HL-60/S4 (cell line): Measurements from ENCODE around the gene ADK.
"Not testable (repeated sequence)": the region's sequence is repeated elsewhere in the genome, so short reads cannot be mapped to it uniquely, and the experiment has no call there.

Source experiments
- in situ Hi-C: fragments of 300-500 bp; cut with MboI; formaldehyde crosslinking; loops from 2 replicates; pipeline ENCODE4 v1.14.3; 2022; ENCODE audit warnings: low sequenced_read_pairs

The ADK gene

GRCh38 chr10:74292871-74293427 lies 141.9 kb downstream of the ADK start:
- in situ Hi-C loops = no loop called here

GRCh38 chr10:74293686-74294371 lies 142.8 kb downstream of the ADK start:
- in situ Hi-C loops = no loop called here

GRCh38 chr10:74297389-74298080 lies 146.5 kb downstream of the ADK start:
- in situ Hi-C loops = no loop called here

DNA sequence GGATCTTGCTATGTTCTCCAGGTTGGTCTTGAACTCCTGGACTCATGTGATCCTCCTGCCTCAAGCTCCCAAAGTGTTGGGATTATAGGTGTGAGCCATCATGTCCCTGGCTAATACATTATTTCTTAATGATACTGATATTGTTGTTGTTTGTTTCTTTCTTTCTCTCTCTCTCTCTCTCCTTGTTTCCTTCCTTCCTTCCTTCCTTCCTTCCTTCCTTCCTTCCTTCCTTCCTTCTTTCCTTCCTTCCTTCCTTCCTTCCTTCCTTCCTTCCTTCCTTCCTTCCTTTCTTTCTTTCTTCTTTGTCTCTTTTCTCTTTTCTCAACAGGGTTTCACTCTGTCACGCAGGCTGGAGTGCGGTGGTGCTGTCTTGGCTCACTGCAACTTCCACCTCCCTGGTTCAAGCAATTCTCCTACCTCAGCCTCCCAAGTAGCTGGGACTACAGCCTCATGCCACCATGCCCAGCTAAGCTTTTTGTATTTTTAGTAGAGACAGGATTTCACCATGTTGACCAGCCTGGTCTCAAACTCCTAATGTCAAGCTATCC lies 149.1 kb downstream of the ADK start:
- in situ Hi-C loops = not testable (repeated sequence)

DNA sequence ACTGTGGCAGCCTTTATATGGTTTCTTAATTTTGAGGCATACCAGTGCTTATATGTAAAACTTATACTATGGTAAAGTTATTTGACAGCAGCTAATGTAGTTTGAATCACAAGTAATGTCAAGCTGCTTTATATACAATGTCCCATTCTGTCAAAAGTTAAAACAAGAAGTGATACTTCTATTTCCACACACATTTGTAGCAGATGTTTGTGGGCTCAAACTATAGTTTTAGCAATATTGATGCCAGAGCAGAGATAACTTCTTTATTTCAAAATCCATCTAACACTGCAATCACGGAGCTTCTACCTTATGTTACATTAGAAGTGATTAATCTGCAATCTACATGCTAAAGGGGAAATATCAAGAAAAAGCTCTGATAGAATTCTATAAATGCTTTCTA lies 149.6 kb downstream of the ADK start:
- in situ Hi-C loops = no loop called here

DNA sequence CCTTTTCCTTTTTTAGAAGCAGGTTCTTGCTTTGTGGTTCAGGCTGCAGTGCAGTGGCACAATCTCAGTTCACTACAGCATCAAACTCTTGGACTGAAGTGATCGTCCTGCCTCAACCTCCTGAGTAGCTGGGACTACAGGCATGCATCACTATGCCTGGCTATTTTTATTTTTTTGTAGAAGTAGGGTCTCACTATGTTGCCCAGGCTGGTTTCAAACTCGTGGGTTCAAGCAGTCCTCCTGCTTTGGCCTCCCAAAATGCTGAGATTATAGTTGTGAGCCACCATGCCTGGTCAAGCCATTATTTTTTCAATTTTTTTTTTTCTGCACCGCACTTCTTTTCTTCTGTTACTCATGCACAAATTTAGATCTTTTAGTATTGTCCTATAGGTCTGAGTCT lies 154.7 kb downstream of the ADK start:
- in situ Hi-C loops = no loop called here

DNA sequence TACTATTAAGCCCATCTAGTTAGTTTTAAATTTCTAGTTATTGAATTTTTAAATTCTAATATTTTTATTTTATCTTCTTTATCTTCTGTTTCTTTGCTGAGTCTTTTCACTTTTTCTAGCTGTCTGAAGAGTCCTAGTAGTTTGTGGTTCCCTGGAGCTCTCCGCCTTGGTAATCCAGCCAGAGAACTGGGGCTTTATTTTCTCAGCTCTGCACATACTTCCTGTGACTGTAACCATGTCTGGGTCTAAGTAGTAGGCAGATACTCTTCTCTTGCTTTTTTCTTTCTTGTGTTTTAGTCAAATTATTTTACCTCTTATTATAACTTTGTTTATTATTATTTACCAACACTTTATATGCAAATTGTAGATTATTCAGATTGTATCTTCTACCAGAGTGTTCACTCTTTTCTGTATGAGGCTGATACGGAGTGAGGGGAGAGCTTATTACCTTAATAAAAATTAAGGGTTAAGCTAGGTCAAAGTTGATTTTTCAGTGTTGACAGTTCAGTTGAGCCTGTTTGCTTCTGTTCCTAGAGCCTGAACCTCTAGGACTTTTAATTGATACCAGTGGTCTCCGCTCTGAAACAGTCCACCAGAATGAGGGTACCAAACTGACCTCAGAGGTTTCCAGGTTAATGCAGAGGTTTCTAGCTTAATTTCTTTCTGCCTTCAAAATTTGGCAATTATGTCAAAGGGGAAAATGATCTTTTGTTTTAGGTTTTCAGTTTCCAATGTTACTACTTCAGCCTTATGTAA lies 155.4 kb downstream of the ADK start:
- in situ Hi-C loops = no loop called here

- in situ Hi-C loops = no loop called here
These were observed 156.1 kb downstream of the ADK start for GRCh38 chr10:74307061-74307651.

DNA sequence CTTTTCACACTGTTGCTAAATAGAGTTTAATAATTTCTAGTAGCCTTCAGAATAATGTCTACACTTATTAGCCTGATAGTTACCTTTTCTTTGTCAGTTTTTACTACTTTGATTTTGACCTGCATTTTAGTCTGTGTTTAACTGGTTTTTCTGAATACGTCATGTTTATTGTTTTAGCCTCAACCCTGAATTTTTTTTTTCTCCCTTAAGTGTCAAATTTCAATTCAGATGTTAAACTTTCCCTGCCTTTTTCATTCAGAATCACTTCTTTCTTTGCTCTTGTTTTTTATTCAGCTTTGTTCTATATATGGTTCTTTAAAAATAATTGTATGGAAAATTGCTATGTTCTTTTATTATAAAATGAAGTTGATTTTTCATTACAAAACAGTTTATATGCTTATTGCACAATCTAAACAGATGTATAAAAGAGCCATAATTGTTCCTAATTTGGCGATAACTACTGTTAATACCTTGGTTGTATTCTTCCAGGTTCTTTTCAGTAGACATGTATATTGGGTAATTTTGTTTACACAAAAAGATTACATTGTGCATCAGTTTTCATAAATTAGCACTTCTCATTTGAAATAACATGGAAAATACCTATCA lies 159.7 kb downstream of the ADK start:
- in situ Hi-C loops = no loop called here

DNA sequence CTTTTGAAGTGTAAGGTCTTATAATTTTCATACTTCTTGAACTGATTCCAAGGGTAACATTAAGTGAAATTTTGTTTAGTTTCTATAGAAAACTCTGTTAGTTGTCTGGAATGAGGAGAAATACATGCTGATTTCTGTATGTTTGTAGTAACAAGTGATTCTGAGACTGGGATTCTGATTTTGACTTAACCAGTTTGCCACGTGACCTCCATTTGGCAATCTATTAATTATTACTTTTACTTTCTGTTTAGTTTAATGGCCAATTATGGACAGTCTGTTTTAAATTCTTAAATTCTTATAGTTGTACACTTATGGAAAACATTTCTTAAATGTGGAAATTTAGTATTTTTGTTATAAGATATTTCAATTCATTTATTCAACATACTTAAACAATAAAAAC lies 163.1 kb downstream of the ADK start:
- in situ Hi-C loops = no loop called here

- in situ Hi-C loops = no loop called here
These were observed 169.0 kb downstream of the ADK start for GRCh38 chr10:74320026-74320425.

- in situ Hi-C loops = no loop called here
These were observed 169.7 kb downstream of the ADK start for GRCh38 chr10:74320717-74321116.

DNA sequence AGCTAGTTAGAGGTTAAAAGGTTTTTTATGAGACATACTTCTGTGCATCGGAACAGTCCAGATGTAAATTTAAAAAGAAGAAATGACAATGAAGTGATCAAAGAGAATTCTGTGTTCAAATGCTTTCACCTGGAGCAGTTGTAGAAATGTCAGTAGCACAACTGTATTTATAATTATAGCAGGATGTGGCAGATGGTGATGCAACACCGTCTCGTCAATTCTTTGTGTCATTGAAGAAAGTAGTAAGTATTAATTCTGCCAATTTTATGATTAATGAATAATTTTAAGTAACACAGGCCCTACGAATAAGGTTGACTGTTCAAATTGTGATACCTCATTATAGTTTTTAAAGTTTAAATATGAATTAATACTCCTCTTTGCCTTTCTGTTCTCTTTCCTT lies 171.1 kb downstream of the ADK start:
- in situ Hi-C loops = no loop called here

GRCh38 chr10:74322565-74322964 lies 171.5 kb downstream of the ADK start:
- in situ Hi-C loops = no loop called here

GRCh38 chr10:74328388-74328787 lies 177.4 kb downstream of the ADK start:
- in situ Hi-C loops = no loop called here

DNA sequence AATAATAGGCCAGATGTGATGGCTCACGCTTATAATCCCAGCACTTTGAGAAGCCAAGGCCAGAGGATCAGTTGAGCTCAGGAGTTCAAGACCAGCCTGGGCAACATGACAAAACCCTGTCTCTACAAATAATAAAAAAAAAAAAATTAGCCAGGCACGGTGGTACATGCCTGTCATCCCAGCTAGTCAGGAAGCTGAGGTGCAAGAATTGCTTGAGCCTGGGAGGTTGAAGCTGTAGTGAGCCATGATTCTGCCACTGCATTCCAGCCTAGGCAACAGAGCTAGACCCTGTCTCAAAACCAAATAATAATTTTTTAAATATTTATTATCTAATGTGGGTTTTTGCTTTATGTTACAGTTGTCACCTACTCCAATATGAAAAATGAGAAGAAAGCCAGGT lies 178.9 kb downstream of the ADK start:
- in situ Hi-C loops = no loop called here

DNA sequence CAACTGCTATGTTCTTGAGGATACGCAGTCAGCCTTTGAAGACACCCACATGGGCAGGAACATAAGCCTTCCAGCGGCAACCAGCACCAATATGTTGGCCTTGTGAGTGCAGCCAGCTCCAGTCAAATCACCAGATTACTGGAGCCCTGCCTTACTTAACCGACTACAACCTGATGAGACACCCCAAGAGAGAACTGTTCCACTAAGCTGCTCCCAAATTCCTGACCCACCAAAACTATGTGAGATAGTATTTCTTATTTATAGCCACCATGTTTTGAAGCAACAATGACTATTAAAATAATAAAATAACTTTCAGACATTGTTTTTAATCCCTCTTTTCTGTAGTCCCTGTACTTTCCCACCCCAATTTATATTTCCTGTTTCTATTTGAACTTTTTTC lies 179.6 kb downstream of the ADK start:
- in situ Hi-C loops = no loop called here

- in situ Hi-C loops = no loop called here
These were observed 181.4 kb downstream of the ADK start for GRCh38 chr10:74332398-74332797.

GRCh38 chr10:74333174-74333573 lies 182.2 kb downstream of the ADK start:
- in situ Hi-C loops = no loop called here

DNA sequence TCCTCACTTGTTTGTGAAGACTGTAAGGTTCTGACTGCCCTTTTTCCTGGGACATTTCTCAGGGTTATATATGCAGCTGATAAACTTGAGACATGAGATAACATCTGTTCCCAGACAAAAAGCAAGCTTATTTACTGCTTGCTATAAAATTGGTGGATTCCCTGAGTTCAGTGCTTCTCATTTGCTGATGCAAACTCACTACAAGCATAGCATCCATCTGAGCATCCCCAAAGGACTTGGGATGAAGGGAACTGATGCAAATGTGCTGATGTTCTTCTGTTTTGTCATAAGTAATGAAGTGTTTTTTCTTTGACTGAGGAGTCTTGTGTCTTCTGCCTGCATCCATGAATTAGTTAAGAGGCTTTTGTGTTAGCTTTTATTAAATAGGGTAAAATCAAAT lies 183.2 kb downstream of the ADK start:
- in situ Hi-C loops = no loop called here

- in situ Hi-C loops = no loop called here
These were observed 184.5 kb downstream of the ADK start for GRCh38 chr10:74335501-74335900.
